DND-41 (cell line): ENCODE results near the gene GOLGA3.

Source experiments
- CTCF ChIP-seq: IDR thresholded peaks from 2 replicates; pipeline ENCODE4 v1.5.1; 2012; ENCODE audit warnings: borderline replicate concordance, low read length, moderate library complexity, mild to moderate bottlenecking; ENCODE audit not compliant: poor library complexity, severe bottlenecking; ENCODE audit errors: extremely low read depth
- EZH2 ChIP-seq: IDR thresholded peaks from 3 replicates; pipeline ENCODE4 v1.6.1; 2012; ENCODE audit warnings: borderline replicate concordance, low read depth, mild to moderate bottlenecking, moderate library complexity, low read length, inconsistent platforms; ENCODE audit not compliant: severe bottlenecking

GRCh38 chr12:132838410-132839080 is 9.9 kb upstream of the GOLGA3 start:
- TF ChIP-seq CTCF: no peak
- no peak for TF ChIP-seq EZH2
